GM19328 (cell line): Measurements from ENCODE around the gene CAMK2A.

ENCODE experiments used
- ATAC-seq: cut with Tn5 transposase; IDR thresholded peaks from one replicate; pipeline ENCODE4 v1.9.1; 2021; ENCODE audit warnings: mild to moderate bottlenecking, moderate library complexity; ENCODE audit not compliant: unreplicated experiment

The CAMK2A gene

GRCh38 chr5:150190503-150190979 lies 99.0 kb downstream of the CAMK2A start:
- ATAC-seq = no peak

DNA sequence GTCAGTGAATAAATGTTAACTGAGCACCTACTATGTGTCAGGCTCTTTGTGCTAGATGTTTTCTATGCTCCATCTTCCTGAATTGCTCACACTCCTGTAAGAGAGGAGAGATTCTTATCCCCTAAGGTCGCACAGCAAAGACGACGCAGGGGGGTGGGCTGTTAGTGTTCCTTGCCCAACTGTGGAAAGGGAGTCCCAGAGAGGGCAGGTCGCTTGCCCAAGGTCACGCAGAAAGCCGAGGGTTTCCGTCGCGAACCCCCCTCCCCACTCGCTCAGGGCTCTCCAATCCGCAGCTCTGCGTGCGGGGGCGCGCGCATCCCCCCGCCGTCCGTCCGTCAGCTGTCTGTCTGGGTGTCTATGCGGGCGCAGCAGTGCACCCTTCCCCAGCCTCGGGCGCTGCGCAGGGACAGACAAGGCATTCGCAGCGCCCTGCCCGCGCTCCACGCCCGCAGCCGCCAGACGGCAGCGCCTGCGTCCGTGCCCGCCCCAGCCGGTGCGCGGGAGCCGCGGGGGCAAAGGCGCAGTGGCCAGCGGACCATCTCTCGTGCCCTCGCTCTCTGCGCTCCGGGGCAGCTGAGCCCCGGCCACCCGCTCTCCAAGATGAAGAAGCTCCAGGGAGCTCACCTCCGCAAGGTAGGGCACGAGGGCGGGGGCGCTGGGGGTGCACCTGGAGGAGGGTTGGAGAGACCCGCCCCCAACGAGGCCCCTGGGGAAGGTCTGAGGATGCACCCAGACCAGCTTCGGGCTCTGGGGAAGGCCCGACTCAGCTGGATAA lies 99.7 kb downstream of the CAMK2A start, which contains the start of gene SLC6A7:
SLC6A7 (plus strand) TSS at position 335 of the 775 bp plus-strand sequence; CDS start at position 601, 266 bp downstream.
- no peak for ATAC-seq

DNA sequence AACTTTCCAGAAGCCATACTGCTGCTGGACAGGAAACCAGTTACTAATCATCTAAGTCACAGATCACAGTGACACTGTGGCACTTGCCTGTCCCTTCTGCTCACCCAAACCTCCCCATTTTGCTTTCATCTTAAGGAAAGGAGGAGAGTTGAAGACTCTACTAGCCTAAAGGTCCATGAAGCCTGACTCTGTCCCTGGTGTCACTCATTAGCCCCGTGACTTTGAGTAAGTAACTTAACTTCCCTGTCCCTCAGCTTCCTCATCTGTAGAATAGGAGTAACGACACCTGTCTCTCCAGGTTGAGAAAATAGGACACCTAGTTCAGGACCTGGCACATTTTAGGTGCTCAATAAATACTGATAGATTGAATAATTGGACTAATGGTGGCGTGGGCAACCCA lies 100.2 kb downstream of the CAMK2A start:
- ATAC-seq = no peak

- no peak for ATAC-seq
These were observed 101.3 kb downstream of the CAMK2A start for GRCh38 chr5:150188146-150188842.

- ATAC-seq = no peak
These were observed 102.7 kb downstream of the CAMK2A start for GRCh38 chr5:150186897-150187296.

- ATAC-seq = no peak
These were observed 103.4 kb downstream of the CAMK2A start for GRCh38 chr5:150186137-150186536.

DNA sequence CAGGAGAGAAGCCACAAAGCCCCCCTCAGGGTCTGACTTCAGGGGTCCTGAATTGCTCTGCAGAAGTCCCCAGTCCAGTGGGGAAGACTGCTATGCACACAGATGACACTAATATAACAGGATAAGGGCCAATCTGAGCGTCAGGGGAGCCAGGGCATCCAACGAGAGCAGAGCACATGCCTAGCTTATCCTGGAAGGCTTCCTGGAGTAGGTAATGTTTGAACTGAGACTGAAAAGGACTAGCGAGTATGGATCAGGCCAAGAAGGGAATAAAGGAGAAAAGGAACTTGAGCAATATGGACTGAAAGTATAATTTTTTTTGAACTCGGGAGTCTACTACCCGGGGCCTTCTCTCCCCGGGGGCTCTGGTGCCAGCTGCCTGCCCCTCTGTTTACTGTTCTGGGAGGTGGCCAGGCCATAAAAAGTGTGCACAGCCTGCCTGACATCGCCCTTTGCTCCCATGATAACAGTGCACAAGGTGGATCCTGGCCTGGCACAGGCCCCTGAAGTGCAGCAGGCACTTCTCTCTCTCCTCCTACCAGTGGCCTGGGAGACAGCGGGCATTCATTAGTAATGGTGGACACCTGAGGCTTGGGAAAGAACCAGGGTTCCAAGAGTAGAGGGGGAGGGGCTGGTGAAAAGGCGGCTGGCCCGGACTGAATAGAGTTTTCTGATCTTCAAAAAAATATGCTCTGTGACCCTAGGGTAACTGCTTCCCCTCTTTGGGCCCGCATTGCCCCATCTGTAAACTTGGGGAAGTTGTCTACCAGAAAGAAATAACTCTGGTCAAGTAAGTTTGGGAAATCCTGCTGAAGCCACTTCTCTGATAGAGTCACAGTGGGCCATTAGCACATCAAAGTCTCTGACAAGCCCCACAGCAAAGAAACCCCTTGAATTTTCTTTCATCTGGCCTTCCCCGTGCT lies 104.3 kb downstream of the CAMK2A start:
- no peak for ATAC-seq

DNA sequence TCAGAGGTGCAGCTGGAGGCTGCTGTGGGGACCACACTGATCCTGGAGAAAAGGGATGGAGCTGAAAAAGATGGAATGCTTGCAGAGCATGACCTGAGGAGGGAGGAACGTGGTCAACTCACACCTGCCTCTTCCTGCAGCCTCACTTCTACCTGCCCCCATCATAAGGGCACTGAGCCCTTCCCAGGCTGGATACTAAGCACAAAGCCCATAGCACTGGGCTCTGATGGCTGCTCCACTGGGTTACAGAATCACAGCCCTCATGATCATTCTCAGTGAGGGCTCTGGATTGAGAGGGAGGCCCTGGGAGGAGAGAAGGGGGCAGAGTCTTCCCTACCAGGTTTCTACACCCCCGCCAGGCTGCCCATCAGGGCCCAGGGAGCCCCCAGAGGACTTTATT lies 105.6 kb downstream of the CAMK2A start:
- no peak for ATAC-seq

DNA sequence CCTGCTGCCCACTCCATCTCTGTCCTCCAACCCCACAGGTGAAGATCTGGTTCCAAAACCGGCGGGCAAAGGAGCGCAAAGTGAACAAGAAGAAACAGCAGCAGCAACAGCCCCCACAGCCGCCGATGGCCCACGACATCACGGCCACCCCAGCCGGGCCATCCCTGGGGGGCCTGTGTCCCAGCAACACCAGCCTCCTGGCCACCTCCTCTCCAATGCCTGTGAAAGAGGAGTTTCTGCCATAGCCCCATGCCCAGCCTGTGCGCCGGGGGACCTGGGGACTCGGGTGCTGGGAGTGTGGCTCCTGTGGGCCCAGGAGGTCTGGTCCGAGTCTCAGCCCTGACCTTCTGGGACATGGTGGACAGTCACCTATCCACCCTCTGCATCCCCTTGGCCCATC lies 106.1 kb downstream of the CAMK2A start:
- no peak for ATAC-seq

DNA sequence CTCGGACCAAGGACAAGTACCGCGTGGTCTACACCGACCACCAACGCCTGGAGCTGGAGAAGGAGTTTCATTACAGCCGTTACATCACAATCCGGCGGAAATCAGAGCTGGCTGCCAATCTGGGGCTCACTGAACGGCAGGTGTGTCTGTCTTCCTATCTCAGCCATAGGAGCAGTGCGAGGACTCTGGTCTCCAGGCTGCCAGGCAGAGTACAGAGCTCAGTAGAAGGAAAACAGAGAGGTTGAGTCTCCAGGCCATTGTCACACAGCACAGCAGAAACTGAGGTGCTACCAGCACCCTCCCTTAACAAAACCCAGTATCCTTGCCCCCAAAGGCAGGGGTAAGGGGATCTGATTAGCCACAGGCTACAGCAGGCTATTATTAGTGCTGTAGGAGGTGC lies 106.8 kb downstream of the CAMK2A start:
- ATAC-seq = no peak

GRCh38 chr5:150181766-150182545 lies 107.6 kb downstream of the CAMK2A start:
- ATAC-seq = no peak

- ATAC-seq = no peak
These were observed 108.5 kb downstream of the CAMK2A start for GRCh38 chr5:150181027-150181426.

DNA sequence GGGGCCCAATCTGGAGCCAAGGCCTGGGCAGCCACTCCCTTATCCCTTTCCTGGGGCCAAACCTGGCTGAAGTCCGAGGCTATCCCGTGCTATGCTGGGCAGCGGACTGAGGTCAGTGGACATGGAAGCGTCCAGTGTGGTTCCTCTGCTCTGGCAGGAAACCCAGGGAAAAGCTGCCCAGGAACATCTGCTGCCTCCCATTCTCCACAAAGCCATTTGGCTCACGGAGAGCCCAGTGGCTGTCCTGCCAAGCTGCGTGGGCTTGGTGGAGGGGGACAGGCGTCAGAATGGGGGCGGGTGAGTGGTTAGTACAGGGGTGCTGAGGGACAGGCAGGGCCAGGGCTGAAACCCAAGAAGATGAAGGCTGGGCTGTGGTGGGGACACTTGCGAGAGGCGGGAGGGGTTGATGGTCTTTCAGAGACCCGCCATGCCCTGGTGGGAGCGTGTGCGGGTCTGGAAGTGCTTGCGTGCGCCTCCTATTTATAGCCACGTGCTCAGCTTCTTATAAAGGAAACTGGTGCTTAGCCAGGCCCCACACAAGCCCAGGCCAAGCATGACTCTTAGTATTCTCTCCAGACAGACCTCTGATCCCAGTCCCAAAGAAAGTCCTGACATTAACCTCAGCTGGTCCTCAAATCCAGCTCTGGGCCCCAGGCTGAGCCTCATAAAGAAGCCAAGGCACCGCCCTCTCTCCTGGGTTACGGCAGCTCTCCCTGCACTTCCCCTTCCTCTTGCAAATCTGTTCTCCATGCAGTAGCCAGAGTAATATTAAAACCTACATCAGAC lies 109.1 kb downstream of the CAMK2A start:
- no peak for ATAC-seq

GRCh38 chr5:150179019-150179620 lies 110.5 kb downstream of the CAMK2A start:
- no peak for ATAC-seq

DNA sequence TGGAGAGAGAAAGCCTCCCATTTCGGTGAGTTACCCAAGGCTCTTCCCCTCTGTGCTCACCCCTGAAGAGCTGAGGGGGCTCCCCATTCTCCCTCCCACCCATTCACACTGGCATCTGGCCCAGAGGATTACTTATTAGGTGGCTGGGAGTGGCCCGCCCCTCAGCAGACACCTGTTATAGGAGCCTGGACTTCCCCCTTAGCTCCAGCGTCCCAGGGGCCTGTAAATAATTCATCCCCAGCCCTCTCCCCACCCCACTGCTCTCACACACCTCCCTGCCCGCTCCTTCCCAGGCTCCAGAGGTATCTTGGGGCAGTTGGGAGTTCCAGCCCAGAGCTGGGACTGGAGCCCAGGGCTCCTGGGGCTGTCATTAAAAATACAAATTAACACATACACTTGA lies 111.3 kb downstream of the CAMK2A start:
- ATAC-seq = no peak

- no peak for ATAC-seq
These were observed 111.9 kb downstream of the CAMK2A start for GRCh38 chr5:150177721-150178120.

DNA sequence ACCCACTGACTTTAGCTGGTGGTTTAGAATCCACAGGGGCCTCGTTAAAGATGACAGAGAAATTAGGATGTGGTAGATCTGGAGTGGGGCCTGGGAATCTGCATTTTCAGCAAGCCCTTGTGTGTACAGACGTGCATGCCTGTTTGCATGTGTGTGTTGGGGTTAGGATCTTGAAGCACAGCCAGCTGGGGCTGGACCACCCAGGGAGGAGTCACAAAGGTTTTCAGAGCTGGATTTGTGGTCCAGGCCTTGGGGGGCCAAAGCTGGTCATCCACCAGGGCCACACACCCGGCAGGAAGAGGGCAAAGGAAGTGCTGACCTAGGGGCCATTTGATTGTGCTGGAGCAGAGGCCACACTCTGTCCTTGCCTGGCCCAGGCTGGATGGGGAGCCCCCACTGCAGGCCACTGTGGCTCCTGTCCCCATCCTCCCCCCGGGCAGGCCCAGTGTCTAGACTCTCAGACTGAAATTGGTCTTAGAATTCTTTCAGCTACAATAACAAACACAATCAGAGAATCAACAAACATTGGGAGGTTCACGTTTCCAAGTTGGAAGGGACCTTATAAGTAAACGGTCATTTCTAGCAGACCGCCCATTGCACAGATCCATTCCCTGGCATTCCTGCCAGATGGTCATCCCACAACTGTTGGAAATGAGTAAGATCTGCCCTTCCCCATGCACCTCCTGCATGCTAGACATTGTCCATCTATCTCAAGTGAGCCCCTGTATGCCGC lies 112.7 kb downstream of the CAMK2A start:
- ATAC-seq = no peak

DNA sequence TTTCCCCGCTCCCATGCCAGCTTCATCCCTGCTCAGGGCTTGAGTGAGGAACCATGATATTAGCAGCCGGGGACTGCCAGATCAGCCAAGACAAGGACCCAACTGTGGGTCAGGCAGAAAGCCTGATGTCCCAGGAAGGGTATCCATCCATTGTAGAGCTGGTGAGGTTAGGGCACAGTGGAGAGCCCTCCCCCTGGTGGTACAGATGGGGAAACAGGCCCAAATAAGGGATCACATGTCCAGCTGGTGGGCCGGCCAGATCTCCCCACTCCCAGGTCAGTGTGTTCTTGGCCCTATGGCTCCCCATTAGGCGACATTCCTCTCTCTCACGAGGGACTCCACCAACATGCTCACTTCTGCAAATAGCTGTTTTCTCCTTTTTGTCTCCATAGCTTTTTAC lies 114.0 kb downstream of the CAMK2A start:
- ATAC-seq = no peak
